Left kidney (tissue), 2 donors: ENCODE data around the gene DCAF4. TPM values are rescaled to one million over a fixed set of nuclear protein-coding genes. Genes with fewer than 3 reads are reported as not detected.
"Not testable (repeated sequence)": the region's sequence is repeated elsewhere in the genome, so short reads cannot be mapped to it uniquely, and the experiment has no call there.

Experiments
- DNase-seq: peaks from one replicate; pipeline ENCODE4 v3.0.0-alpha.2; 2013
- polyA plus RNA-seq: library from polyadenylated mRNA; unstranded; fragments of 120-200 nt; gene quantifications from one replicate; pipeline ENCODE4 v1.2.1, GENCODE V29; 2013; ENCODE audit not compliant: insufficient read length

The DCAF4 gene
- polyA plus RNA-seq, 1 donor = 19.6 TPM

DNA sequence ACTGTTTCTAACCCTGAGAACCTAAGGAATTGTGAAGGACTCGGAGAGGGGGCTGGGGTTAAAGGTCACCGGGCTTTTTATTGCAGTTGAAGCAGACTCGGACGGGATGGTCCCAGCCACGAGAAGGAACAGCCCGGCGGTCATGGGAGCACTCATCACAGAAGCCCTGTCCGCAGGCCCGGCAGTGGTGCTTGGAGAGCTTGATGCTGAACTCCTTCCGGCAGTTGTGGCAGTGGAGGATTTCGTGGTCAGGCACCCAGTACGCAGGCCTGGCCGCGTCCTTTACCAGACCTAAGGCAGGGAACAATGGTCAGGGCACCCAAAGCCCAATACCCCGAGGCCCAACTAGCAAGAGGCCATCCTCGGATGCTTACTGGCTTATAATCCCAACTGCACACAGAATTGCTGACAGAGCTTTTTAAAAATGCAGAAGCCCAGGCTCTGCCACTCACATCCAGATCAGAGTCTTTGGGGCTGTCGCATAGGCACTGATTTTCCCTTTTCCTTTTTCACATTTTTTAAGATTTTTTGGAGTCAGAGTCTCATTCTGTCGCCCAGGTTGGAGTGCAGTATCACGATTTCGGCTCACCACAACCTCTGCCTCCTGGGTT lies 44.7 kb downstream of the DCAF4 start:
- no peak for DNase-seq

DNA sequence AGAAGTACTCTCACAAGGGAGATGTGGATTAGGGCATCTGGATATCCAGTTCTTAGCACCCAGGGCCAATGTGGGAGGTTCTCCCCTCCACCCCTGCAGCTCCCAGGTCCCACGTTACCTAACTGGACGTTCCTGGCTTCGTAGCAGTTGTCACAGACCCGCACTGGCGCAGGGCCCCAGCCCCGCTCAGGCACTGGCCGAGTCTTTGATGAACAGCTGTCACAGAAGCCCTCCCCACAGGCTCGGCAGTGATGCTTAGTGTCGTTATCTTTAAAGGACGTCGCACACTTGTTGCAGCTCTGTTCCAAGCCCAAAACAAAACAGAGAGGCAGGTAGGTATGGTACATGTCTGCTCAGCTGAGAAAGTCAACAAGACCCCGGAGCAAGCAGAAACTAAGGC lies 48.4 kb downstream of the DCAF4 start:
- DNase-seq = no peak

DNA sequence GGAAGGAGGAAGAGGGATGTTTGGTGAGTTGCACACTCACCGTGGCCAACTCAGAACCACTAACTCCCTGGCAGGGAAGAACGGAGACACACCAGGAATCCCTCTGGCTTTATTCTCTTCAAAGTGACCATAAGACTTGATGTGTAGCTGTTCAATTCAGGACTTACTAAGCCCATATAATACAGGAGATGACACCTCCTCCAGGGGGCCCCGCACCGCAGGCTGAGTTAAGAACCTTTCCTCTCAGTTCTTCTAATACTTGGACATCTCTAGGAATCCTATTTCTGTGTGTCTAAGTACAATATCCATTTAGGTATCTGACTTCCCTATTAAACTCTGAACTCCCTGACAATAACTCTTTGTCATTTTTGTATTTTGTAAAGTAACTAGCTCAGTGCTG lies 49.5 kb downstream of the DCAF4 start:
- no peak for DNase-seq

DNA sequence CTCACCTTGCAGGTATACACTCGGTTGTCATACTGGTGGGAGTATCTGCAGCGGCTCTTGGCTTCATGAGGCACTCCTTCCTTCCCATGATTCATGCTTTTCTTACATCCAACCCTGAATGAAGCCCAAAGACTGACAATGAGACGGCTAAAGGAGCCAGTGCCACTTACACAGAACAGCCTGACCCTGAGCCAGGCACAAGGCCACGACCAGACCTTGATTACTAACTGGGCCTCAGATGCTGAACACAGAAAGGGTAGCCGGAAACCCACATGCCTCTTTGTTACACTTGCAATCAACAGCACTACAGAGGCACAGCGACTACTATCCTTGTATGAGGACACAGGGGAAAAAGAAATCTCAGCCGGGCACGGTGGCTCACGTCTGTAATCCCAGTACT lies 52.6 kb downstream of the DCAF4 start:
- DNase-seq = no peak

DNA sequence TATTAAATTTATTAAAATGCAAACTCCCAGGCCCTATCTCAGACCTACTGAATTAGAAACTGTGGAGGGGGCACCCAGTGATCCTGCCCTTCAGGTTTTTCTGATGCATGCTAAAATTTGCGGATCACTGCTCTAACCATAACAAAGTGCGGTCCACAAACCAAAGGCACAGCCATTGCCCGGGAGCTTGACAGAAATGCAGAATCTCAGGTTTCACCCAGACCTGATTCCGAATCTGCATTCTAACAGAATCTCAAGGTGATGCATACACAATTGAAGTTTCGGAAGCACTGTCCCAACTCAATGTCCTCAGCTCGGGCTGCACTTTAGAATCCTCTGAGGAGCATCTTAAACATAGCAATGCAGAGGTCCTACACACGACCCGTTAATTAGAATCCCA lies 54.6 kb downstream of the DCAF4 start:
- DNase-seq = no peak

DNA sequence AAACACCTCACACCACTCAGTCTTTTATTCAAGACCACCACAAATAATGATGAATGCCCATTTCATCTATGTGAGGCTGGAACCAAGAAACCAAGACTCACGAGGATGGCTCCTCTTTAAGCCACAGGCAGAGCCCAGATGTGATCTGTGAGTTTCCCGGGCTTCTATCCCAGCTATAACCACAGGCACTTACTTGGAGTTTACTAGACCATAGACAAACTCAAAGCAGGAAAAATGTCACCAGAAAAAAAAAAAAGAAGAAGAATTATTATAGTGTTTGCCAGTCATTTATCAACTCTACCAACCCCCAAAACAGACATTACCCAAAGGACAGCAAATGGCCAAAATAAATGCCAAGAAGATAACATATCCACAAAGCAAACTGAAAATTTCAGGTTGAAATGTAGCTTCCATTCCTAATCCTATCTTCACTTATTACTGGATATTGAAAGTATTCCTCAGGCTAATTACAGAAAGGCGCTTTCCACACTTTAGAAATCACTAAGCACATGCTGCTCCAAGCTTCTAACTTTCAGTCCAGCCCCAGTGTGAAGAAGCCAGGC lies 56.0 kb downstream of the DCAF4 start:
- no peak for DNase-seq

DNA sequence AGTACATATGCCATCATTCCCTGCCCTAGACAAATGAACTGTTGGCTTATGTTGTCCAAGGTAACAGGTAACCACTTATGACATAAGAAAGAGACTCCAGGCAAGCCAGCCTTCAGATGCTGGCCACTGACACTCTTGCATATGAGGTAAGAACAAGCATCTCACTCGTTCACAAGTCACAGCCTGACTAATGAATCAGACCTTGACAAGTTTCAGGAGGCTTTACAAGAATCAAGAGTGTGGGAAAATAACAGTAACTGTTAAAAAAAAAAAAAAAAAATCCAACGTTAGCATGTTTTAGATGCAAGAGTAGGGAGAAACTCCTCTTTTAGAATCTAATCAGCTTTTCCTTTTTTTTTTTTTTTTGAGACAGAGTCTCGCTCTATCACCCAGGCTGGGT lies 60.0 kb downstream of the DCAF4 start:
- no peak for DNase-seq

DNA sequence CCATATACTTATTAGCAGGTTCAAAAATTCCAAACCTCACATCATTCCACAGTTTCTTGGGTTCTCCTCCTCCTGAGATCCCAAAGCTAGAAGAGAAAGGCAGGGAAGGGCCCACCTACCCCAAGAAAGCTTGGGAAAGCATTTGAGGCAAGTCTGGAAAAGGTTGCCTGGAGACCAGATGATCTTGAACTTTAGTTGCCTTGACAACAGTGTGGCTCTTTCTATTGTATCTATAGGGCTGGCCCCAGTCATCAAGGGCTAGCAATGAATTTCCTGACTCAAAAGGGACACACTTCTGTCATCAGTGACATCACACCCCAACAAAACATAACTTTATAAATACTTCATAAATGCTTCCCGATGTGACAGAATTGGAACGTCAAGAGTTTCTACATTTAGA lies 60.6 kb downstream of the DCAF4 start:
- no peak for DNase-seq

DNA sequence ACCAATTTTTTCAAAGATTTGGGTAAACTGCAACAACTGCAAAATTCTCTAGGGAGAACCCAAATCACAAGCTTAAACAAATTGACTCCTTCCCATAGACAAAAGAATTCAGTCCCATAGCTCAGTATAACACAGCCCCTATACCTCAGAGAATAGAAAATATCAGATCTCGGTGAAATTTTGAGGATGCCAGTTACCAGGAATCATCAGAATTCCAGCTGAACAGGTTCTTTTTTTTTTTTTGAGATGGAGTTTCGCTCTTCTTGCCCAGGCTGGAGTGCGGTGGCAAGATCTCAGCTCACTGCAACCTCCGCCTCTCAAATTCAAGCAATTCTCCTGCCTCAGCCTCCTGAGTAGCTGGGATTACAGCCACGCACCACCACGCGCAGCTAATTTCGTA lies 63.9 kb downstream of the DCAF4 start:
- DNase-seq = no peak

DNA sequence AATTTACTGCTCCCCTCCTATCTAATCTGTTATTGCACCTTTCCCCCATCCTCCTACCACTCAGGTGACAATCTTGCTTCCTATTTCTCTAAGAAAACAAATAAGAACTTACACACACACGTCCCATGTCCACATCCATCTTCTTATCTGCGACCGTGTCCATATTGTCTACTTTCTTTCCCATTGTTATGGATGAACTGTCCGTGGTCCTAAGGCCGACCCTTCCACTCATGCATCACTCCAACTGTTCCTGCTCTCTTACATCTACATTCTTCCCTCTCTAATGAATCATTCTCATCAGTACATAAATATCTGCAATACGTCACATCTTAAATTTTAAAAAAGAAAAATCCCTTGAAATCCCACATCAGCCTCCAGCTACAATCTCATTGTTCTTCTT lies 70.7 kb downstream of the DCAF4 start:
- DNase-seq = no peak

DNA sequence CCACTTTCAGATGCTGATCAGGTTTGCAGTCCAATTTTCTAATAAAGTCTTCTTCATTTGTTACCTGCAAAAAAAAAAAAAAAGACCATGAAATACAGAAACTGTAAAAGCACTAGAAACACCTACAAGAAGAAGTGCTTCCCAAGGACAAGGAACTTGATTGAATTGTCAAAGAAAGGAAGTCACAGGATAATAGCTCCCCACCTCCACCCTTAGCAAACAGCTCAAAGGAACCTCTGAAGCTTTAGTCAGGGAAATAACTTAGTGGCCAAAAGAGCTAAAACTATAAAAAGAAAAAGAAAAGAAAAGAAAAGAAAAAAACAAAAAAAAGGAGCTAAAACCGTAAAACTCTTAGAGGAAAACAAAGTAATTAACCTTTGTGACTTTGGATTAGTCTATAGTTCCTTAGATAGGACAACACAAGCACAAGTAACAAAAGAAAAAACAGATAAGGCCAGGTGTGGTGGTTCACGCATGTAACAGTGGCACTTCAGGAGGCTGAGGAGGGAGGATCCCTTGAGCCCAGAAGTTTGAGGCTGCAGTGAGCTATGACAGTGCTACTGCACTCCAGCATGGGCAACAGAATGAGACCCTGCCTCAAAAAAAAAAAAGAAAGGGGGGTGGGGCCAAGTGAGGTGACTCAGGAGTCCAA lies 72.1 kb downstream of the DCAF4 start:
- DNase-seq = no peak

DNA sequence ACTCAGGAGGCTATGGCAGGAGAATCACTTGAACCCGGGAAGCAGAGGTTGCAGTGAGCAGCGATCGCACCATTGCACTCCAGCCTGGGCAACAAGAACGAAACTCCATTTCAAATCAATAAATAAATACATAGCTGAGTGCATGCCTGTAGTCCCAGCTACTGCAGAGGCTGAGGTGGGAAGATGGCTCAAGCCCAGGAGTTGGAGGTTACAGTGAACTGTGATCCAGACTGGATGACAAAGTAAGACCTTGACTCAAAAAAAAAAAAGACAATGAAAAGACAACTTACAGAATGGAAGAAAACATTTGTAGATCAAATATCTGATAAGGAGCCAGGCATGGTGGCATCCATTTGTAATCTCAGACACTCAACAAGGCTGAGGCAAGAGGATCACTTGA lies 73.1 kb downstream of the DCAF4 start:
- no peak for DNase-seq

DNA sequence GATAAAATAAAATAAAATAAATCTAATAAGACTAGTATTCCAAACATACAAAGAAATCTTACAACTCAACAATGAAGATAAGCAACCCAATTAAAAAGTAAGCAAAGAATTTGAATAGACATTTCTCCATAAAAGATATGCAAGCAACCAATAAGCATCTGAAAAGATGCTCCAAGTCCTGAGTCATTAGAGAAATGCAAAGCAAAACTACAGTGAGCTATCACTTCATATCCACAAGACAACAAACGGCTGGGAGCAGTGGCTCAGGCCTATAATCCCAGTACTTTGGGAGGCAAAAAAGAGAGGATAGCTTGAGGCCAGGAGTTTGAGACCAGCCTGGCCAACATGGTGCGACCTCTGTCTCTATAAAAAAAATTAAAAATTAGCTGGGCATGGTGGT lies 73.8 kb downstream of the DCAF4 start:
- DNase-seq = no peak

DNA sequence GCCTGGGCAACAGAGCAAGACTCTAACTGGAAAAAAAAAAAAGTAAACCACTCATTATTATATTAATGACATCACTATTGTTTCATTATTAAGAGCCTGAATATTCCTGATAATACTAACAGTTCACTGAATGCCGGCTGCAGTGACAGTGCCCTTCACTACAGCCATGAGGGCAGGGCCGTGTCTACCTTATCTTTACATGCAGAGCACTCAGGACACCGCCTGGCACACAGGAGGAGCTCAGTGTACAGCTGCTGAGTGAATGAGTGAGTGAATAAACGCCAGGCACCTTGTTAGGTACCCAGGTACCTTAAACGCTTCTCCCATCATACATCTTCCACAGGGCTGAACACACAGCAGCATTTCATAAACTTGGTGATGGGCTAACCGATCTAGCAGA lies 77.4 kb downstream of the DCAF4 start:
- no peak for DNase-seq

DNA sequence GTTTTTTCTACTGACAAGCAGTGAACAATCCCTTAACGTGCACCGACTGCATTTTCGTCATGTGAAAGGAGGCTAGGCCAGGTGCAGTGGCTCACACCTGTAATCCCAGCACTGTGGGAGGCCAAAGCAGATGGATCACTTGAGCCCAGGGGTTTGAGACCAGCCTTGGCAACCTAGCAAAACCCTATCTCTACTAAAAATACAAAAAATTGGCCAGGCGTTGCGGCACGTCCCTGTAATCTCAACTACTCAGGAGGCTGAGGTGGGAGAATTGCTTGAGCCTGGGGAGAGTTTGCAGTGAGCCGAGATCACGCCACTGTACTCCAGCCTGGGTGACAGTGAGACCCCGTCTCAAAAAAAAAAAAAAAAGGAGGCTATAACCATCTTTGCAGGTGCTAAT lies 78.4 kb downstream of the DCAF4 start:
- DNase-seq = not testable (repeated sequence)

DNA sequence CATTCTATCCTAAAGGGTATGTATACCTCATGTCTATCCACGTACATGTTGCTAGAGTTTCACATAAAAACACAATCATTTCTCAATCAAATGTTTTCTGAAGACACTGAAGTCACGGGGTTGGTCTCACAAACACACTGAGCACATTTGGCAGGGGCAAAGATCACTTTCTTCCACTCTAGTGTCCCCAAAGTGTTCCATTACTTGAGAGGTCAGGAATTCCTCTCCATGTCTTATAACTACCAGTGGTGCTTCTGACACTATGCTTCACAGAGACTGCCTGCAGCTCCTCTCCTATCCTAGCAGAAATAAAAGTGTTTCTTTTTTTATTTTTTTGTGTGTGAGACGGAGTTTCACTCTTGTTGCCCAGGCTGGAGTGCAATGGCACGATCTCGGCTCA lies 81.6 kb downstream of the DCAF4 start:
- no peak for DNase-seq

DNA sequence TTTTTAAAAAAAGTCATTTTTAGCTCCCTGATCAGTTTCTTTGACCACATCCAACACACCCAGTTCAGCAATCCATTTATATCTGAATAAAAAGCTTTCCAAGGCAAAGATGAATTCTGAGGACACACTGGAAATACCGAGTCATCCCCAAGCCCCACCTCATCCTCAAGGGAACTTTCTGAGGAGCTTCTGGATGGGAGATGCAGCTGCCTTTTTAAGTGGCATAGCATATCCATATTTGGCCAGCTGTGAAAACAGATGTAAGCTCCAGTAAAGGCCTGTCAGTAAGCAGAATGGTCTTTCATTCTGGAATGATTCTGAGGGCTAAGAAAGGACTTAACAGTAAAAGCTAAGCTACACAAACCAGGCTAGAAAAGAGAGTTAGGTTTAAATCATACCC lies 82.2 kb downstream of the DCAF4 start:
- no peak for DNase-seq

Other genes starting within 250 kb of the DCAF4 start
- 5.3 TPM for gene DPF3, start 32.4 kb upstream of the DCAF4 start, polyA plus RNA-seq
- gene ZFYVE1, start 100.6 kb downstream of the DCAF4 start, polyA plus RNA-seq = 20.0 TPM
- 227 TPM for gene RBM25, start 132.1 kb downstream of the DCAF4 start, polyA plus RNA-seq
- 73.9 TPM for gene PSEN1, start 210.0 kb downstream of the DCAF4 start, polyA plus RNA-seq